ENCODE data around the gene HOXD11. TPM values are rescaled to one million over a fixed set of nuclear protein-coding genes. Genes with fewer than 3 reads are reported as not detected.

The HOXD11 gene
- total RNA-seq, 4 donors from 2014 or later: not detected

DNA sequence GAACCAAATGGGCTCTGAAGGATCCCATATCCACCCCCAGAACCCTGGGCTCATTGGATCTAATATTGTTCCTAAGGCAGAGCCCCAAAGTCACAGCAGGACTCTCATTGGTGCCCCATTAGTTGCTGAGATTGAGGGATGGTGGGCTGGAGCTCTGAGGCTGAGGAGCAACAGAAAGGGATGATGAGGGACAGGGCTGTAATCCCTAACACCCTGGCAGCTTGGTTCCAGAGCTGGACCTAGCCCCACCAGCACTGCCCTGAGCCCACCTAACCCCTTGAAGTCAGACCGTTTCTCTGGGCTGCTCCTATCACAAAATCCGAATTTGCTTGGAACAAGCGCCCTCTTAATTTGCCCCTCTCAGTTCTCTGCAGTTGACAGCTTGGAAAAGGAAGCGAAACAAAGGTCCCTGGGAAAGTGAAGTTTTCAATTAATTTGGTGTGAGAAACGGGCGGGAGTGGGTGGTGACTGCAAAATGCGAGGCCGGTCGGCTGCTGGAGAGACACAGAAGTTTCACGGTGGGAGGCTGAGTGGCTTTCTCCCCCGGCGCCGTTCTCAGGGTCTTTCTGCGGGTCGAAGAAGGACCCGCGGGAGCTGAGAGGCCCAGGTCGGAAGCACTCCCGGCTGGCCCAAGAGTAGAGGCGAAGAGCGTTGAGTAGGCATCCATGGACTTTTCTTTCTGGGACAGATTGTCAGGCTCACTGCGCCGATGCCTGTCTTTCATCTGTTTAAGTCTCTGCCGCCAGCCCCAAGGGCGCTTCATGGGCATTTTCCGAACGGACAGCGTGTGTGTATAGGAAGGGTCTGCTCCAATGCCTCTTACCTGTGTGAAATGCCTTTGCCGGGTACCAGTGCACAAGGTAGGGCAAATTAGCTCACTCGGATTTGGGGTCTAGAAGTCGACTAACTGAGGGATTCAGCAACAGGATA, 15.5 kb upstream of the HOXD11 start:
- 12% methylated on average over 24 of the region's 31 CpGs for WGBS
- peaks cover 100% of the 10 kb centered on the region for H3K27me3 ChIP-seq

DNA sequence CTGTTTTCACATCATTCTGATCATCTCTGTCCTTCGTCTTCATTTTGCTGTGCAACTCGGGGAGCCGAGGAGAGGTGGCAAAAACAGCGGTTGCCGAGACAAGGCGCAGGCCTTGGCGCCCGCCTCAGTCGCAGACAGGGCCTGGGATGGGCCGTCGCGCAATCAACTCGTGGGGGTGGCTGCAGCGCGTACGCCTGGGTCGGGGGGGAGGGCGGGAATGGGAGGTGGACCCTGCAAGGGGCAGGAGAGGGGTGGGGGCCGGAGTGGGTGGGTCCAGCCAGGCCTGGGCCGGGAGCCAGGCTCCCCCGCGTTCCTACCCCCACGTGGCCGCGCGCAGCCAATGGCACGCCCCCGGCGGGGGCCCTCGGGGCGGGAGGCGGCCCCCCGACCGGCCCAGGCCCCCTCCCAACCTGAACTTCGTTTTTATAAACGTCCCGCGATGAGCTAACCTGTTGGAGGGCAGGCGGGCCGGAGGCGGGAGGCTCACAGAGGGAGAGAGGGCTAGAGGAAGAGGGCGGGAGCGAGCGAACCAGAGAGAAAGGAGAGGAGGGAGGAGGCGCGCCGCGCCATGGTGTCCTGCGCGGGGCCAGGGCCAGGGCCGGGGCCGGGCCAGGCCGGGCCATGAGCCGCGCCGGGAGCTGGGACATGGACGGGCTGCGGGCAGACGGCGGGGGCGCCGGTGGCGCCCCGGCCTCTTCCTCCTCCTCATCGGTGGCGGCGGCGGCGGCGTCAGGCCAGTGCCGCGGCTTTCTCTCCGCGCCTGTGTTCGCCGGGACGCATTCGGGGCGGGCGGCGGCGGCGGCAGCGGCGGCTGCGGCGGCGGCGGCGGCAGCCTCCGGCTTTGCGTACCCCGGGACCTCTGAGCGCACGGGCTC, 14.6 kb upstream of the HOXD11 start, which contains the start of gene HOXD13:
HOXD13 (plus strand) TSS at position 452 of the 875 bp plus-strand sequence; CDS start at position 622, 170 bp downstream.
- TF ChIP-seq EP300 (IDR thresholded peaks at IDR 0.05) (no peak), POLR2AphosphoS5 (IDR thresholded peaks at IDR 0.05) (no peak), POLR2A (IDR thresholded peaks at IDR 0.05) (no peak)
- TF ChIP-seq, protein P1, sequence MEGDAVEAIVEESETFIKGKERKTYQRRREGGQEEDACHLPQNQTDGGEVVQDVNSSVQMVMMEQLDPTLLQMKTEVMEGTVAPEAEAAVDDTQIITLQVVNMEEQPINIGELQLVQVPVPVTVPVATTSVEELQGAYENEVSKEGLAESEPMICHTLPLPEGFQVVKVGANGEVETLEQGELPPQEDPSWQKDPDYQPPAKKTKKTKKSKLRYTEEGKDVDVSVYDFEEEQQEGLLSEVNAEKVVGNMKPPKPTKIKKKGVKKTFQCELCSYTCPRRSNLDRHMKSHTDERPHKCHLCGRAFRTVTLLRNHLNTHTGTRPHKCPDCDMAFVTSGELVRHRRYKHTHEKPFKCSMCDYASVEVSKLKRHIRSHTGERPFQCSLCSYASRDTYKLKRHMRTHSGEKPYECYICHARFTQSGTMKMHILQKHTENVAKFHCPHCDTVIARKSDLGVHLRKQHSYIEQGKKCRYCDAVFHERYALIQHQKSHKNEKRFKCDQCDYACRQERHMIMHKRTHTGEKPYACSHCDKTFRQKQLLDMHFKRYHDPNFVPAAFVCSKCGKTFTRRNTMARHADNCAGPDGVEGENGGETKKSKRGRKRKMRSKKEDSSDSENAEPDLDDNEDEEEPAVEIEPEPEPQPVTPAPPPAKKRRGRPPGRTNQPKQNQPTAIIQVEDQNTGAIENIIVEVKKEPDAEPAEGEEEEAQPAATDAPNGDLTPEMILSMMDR (IDR thresholded peaks at IDR 0.05): no peak
- Histone ChIP-seq H3K4me1 (peaks cover 42% of the 10 kb centered on the region), H3K36me3 (no peaks in the 10 kb centered on the region), H3K9me3 (no peaks in the 10 kb centered on the region), H3K27me3 (peaks cover 100% of the 10 kb centered on the region), H3K27ac (no peak within 1 kb of the TSS), H3K4me3 (peak within 1 kb of the TSS; percentile 46)
- DNase-seq (ENCODE audit: low spot score in 2 of 2): peak in 1 of 2 donors; percentile 34
- 0% methylated on average over 14 of the region's 95 CpGs for WGBS

More for the DNA sequence above, 15.5 kb upstream of the HOXD11 start:
- no peaks in the 10 kb centered on the region for H3K36me3 ChIP-seq
- H3K27ac ChIP-seq: no peak overlapping the region
- H3K9me3 ChIP-seq: no peaks in the 10 kb centered on the region
- DNase-seq (ENCODE audit: low spot score in 2 of 2): peak in 1 of 2 donors; percentile 50
- H3K4me3 ChIP-seq: no peak overlapping the region
- H3K4me1 ChIP-seq: peaks cover 32% of the 10 kb centered on the region
- TF ChIP-seq, protein P1 (IDR thresholded peaks at IDR 0.05): no peak
- TF ChIP-seq POLR2AphosphoS5 (IDR thresholded peaks at IDR 0.05): no peak
- TF ChIP-seq POLR2A (IDR thresholded peaks at IDR 0.05): no peak
- TF ChIP-seq EP300 (IDR thresholded peaks at IDR 0.05): no peak

DNA sequence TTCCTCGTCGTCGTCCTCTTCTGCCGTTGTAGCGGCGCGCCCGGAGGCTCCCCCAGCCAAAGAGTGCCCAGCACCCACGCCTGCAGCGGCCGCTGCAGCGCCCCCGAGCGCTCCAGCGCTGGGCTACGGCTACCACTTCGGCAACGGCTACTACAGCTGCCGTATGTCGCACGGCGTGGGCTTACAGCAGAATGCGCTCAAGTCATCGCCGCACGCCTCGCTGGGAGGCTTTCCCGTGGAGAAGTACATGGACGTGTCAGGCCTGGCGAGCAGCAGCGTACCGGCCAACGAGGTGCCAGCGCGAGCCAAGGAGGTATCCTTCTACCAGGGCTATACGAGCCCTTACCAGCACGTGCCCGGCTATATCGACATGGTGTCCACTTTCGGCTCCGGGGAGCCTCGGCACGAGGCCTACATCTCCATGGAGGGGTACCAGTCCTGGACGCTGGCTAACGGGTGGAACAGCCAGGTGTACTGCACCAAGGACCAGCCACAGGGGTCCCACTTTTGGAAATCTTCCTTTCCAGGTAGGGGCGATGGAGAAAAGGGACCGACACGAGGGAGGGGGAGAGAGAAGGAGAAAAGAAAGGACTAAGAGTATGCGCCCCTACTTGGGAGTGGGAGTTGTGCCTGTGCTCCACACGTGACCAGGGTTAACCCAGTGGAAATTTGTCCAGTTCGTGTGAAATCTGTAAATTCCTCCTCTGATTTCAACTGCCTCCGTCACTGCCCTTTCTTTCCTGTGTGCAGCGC, 13.8 kb upstream of the HOXD11 start:
- TF ChIP-seq POLR2AphosphoS5 (IDR thresholded peaks at IDR 0.05) (no peak), POLR2A (IDR thresholded peaks at IDR 0.05) (no peak), EP300 (IDR thresholded peaks at IDR 0.05) (no peak)
- TF ChIP-seq, protein P1 (IDR thresholded peaks at IDR 0.05): no peak
- H3K36me3 ChIP-seq: no peaks in the 10 kb centered on the region
- H3K27ac ChIP-seq: no peak overlapping the region
- WGBS: 15% methylated on average over 8 of the region's 53 CpGs
- no peaks in the 10 kb centered on the region for H3K9me3 ChIP-seq
- peak in 1 of 2 donors; percentile 59 for DNase-seq (ENCODE audit: low spot score in 2 of 2)
- H3K4me1 ChIP-seq: peaks cover 44% of the 10 kb centered on the region
- peak overlapping the region; percentile 46 for H3K4me3 ChIP-seq
- peaks cover 100% of the 10 kb centered on the region for H3K27me3 ChIP-seq

DNA sequence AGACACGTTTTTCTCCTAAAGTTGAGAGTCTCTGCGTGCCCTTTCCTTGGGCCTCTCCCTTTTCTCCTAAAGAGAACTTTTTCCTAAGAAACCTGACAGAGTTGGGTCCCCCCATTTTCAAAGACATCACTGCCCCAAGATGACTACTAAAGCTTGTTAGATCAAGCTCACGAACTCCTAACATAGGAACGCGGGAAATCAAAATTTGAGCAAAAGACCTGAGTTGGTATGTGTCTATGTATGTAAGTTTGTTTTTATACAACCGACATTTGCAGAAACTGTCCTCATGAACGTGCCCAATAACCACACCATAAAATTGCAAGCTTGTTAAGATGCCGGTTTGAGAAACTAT, 13.2 kb upstream of the HOXD11 start:
- 11% methylated on average over 8 of the region's 8 CpGs for WGBS
- H3K27me3 ChIP-seq: peaks cover 100% of the 10 kb centered on the region
- DNase-seq (ENCODE audit: low spot score in 2 of 2): no peak
- H3K36me3 ChIP-seq: no peaks in the 10 kb centered on the region
- H3K4me3 ChIP-seq: no peak overlapping the region
- no peaks in the 10 kb centered on the region for H3K9me3 ChIP-seq
- no peak overlapping the region for H3K27ac ChIP-seq
- TF ChIP-seq, protein P1 (IDR thresholded peaks at IDR 0.05): no peak
- TF ChIP-seq POLR2AphosphoS5 (IDR thresholded peaks at IDR 0.05) (no peak), EP300 (IDR thresholded peaks at IDR 0.05) (no peak)
- H3K4me1 ChIP-seq: peaks cover 46% of the 10 kb centered on the region

Data from suprapubic skin (tissue), 4 donors.